GM10248 (cell line): ENCODE results near the gene TMED4.
"Not testable (repeated sequence)": the region's sequence is repeated elsewhere in the genome, so short reads cannot be mapped to it uniquely, and the experiment has no call there.

Source experiments
- CTCF ChIA-PET: fragments of 300-600 bp; sonication (Branson Sonifier 250); formaldehyde crosslinking; extraction: SDS; loops from one replicate; lab custom pipeline; 2021; ENCODE audit warnings: antibody characterized with exemption; lab: Yijun Ruan, JAX
- POLR2A ChIA-PET: fragments of 350-650 bp; sonication (Branson Sonifier 250); formaldehyde crosslinking; extraction: SDS; loops from one replicate; lab custom pipeline; 2020; ENCODE audit warnings: antibody characterized with exemption; lab: Yijun Ruan, JAX
- DNase-seq: peaks from one replicate; pipeline ENCODE4 v3.0.0; 2012; ENCODE audit errors: extremely low spot score
- TF ChIP-seq, protein P1 (sequence below): IDR thresholded peaks from 2 replicates; pipeline ENCODE4 v1.5.1; 2012; ENCODE audit warnings: mild to moderate bottlenecking, low read depth; ENCODE audit errors: extremely low read depth, missing control alignments, control extremely low read depth

TMED4 gene

DNA sequence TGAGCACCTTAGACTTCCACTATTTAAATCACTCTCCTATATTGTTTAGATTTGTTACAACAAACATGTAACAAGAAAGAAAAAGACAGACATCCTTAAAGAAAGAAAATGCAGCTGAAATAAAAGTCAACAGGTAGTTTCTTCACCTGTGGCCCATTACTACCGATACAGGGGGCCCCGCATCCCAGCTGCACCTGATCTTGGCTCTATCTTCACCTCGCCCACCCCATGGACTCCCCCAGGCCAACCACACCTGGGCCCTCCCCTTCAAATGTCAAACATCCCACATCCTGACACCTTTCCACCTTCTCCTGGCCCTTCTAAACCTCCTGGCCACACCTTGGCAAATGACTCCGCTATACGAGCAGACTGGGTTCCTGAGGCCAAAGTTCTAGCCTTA, 15.4 kb downstream of the TMED4 start:
- POLR2A ChIA-PET = interaction anchor here (2.4 kb wide), 1 partner anchor 9 kb away, joined by 6 read pairs; no protein-coding TSS in a partner anchor
- TF ChIP-seq, protein P1, sequence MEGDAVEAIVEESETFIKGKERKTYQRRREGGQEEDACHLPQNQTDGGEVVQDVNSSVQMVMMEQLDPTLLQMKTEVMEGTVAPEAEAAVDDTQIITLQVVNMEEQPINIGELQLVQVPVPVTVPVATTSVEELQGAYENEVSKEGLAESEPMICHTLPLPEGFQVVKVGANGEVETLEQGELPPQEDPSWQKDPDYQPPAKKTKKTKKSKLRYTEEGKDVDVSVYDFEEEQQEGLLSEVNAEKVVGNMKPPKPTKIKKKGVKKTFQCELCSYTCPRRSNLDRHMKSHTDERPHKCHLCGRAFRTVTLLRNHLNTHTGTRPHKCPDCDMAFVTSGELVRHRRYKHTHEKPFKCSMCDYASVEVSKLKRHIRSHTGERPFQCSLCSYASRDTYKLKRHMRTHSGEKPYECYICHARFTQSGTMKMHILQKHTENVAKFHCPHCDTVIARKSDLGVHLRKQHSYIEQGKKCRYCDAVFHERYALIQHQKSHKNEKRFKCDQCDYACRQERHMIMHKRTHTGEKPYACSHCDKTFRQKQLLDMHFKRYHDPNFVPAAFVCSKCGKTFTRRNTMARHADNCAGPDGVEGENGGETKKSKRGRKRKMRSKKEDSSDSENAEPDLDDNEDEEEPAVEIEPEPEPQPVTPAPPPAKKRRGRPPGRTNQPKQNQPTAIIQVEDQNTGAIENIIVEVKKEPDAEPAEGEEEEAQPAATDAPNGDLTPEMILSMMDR = no peak
- no peak for DNase-seq
- CTCF ChIA-PET = interaction anchor here (1.1 to 5.6 kb wide), 5 partner anchors 14 to 570 kb away, joined by 4 to 65 read pairs (median 25); partner anchors contain the start of gene POLD2

DNA sequence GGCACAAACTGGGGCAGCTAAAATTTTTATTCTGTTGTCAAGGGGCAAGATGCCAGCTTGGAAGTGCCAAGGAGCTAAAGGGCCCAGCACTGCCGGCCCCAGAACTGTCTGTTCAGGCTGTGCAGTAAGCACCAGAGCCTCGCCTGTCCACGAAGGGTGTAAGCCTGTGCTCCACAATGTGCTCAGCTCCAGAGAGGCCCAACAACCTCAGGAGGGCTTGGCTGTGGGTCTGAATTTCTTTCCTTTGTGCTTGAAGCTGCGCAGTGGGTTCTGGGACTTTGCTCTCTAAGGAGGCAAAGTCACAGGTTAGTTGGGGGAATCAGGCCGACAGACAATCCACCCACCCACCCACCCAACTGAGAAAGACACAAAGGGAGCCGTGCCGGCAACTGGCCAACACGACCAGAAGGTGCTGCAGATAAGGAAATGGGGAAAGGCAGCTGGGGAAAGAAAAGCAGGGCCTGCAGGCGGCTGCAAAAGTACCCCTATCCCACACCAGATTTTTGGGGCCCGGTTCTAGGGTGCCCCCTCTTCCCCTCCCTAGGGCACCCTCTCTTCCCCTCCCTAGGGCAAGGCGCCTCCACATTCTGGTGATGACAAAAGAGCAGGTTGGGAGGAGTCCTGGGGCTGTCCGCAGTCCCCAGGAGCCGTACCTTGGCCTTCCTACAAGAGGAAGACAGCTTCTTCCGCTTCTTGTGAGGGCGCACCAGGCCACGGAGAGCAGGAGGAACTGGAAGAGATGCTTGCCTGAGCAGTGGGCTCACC, 16.1 kb downstream of the TMED4 start:
- TF ChIP-seq, protein P1 = peak; percentile 10
- CTCF ChIA-PET = interaction anchor here (0.8 to 5.6 kb wide), 48 partner anchors 9 to 571 kb away, joined by 3 to 65 read pairs (median 4); partner anchors contain the start of genes DDX56, H2AZ2, NPC1L1 and NUDCD3
- no peak for DNase-seq
- POLR2A ChIA-PET = interaction anchor here (1.0 to 2.4 kb wide), 2 partner anchors 8 to 10 kb away, joined by 5 to 6 read pairs; partner anchors contain the start of gene DDX56

DNA sequence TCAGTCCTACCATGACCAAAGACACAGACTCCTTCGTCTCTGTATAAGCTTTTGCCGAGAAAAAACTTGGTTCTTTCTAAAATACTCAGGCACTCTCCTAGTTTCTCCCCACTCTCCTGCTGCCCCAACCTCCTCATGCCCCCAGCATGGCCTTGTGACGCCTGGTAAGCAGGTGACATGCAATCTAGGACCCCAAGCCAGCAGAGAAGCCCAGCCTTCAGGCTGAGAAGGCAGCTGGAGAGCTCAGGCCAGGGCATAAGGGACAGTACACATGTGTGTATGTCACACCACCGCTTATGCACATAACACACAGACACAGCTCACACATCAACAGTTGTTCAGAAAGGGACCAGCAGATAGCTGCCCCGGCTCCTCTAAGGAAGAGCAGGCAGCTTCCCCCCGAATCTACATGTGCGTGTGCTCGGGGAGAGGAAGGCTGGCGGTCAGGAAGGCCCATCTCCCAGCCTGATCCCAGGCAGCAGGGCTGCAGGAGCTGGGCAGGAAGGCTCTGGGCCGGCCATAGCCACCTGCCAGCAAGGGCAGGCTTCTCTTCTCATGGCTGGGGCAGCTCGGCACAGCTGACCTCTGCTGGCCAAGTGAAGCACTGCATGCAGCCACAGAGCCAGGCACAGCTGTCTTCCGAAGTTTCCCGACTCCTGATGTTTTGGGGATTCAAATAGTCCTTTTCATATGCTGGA, 16.8 kb downstream of the TMED4 start:
- TF ChIP-seq, protein P1 = peak; percentile 97
- peak; percentile 82 for DNase-seq
- ChIA-PET POLR2A (interaction anchor here (1.0 to 2.4 kb wide), 3 partner anchors 9 to 17 kb away, joined by 3 to 6 read pairs (median 5); partner anchors contain the start of gene DDX56), CTCF (interaction anchor here (0.8 to 5.6 kb wide), 58 partner anchors 9 to 571 kb away, joined by 3 to 65 read pairs (median 4); partner anchors contain the start of genes DDX56, H2AZ2, MYO1G and NPC1L1)

DNA sequence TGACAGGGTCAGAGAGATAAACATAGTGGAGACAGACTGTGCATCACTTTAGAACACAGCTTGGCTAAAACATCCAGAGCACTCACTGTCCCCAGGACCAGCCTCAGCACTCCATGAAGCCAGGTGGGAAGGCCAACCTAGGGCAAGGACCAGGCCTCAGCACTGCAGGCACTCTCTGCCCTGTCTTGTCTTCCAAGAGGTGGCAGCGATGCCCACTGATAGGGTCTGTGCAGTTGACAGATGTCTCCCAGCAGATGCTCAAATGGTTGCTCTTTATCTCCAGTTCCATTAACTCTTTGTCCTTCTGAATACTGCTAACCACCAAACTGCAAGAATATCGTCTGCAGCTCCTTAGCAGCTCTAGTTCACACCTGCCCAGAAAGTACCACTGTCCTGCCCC, 17.4 kb downstream of the TMED4 start:
- CTCF ChIA-PET = interaction anchor here (0.8 to 5.6 kb wide), 46 partner anchors 9 to 572 kb away, joined by 3 to 65 read pairs (median 4); partner anchors contain the start of genes DDX56, H2AZ2, MYO1G and NPC1L1
- TF ChIP-seq, protein P1 = no peak
- no peak for DNase-seq

DNA sequence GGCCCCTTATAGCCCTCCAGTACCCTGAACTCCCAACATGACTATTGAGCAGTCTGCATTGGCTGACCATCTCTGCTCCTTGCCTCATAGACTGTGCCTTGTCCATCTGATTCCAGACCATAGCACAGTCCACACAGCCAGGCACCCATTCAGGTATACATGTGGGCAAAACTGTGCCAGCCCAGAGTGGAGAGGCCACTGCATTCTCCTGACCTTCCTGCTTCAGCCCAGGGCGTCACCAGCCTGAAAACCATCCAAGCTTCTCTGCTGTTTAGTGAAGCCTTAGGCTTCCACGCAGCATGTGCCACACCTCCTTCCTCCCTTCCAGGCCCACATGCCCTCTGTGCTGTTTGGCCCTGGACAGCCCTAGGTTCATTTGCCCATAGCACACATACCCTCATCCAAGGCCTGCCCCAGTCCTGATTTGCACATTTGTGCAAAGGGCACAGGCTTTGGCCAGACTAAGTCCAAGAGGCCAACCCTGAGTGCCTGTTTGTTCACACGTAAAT, 18.8 kb downstream of the TMED4 start:
- TF ChIP-seq, protein P1 = no peak
- ChIA-PET CTCF (interaction anchor here (0.7 to 3.8 kb wide), 2 partner anchors 14 to 214 kb away, joined by 3 to 39 read pairs; no protein-coding TSS in a partner anchor), POLR2A (no interaction called here)
- DNase-seq = no peak

More for the DNA sequence above, 17.4 kb downstream of the TMED4 start:
- POLR2A ChIA-PET = interaction anchor here (1.5 to 2.4 kb wide), 2 partner anchors 11 to 16 kb away, joined by 3 to 6 read pairs; no protein-coding TSS in a partner anchor

DNA sequence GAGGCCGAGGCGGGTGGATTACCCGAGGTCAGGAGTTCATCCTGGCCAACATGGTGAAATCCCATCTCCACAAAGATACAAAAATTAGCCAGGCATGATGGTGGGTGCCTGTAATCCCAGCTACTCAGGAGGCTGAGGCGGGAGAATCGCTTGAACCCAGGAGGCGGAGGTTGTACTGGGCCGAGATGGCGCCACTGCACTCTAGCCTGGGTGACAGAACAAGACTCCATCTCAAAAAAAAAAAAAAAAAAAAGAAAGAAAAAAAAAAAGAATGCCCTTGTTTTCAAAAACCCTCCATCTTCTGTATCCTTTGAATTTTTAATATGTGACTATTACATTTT, 19.4 kb downstream of the TMED4 start:
- CTCF ChIA-PET = interaction anchor here (0.7 to 1.0 kb wide), 2 partner anchors 13 to 321 kb away, joined by 3 read pairs; no protein-coding TSS in a partner anchor
- POLR2A ChIA-PET, DNase-seq: not testable (repeated sequence)
